T-helper 17 cell (primary cell): Measurements from ENCODE around the gene MYCL. TPM values are rescaled to one million over a fixed set of nuclear protein-coding genes. Genes with fewer than 3 reads are reported as not detected.
A peak's percentile ranks its signal among the peaks of the same experiment; 100 is the strongest.
"Not testable (repeated sequence)": the region's sequence is repeated elsewhere in the genome, so short reads cannot be mapped to it uniquely, and the experiment has no call there.

ENCODE experiments used
- ATAC-seq: fragments of 150-1000 bp; cut with Tn5 transposase; 2 replicates; pipeline ENCODE4 v1.10.0; 2021; ENCODE audit warnings: mild to moderate bottlenecking, moderate library complexity
- DNase-seq, 3 donors: peaks; one replicate each; pipeline versions ENCODE4 v3.0.0 to v3.0.0-alpha.2; 2020 to 2021
- H3K9me3 ChIP-seq: one replicate; pipeline ENCODE4 v1.7.0; 2013; ENCODE audit warnings: low read length, mild to moderate bottlenecking; ENCODE audit not compliant: control insufficient read depth, poor library complexity, severe bottlenecking
- H3K27ac Mint-ChIP-seq: one replicate; pipeline ENCODE4 v1.8.0; 2022; ENCODE audit warnings: mild to moderate bottlenecking, moderate library complexity, mixed read lengths
- H3K27me3 Mint-ChIP-seq: one replicate; pipeline ENCODE4 v1.8.0; 2022; ENCODE audit warnings: mixed read lengths
- H3K36me3 Mint-ChIP-seq: one replicate; pipeline ENCODE4 v1.8.0; 2022; ENCODE audit warnings: low read depth, mixed read lengths
- H3K4me1 Mint-ChIP-seq: one replicate; pipeline ENCODE4 v1.8.0; 2022; ENCODE audit warnings: mild to moderate bottlenecking, mixed read lengths
- H3K4me3 Mint-ChIP-seq: one replicate; pipeline ENCODE4 v1.8.0; 2022; ENCODE audit warnings: mild to moderate bottlenecking, moderate library complexity, mixed read lengths
- total RNA-seq, 4 donors: library from RNA in 2 of 4; stranded (reverse) in 2 of 4; gene quantifications; one replicate each; pipeline ENCODE4 v1.2.3 and lab custom pipeline; 2022 to 2026

MYCL gene
- total RNA-seq, 2 donors from 2014 or later = 0.68 to 1.2 TPM

- peaks cover 17% of the 10 kb centered on the region for H3K4me1 Mint-ChIP-seq
Observed at GRCh38 chr1:39928809-39929587, 27.3 kb upstream of the MYCL start.

DNA sequence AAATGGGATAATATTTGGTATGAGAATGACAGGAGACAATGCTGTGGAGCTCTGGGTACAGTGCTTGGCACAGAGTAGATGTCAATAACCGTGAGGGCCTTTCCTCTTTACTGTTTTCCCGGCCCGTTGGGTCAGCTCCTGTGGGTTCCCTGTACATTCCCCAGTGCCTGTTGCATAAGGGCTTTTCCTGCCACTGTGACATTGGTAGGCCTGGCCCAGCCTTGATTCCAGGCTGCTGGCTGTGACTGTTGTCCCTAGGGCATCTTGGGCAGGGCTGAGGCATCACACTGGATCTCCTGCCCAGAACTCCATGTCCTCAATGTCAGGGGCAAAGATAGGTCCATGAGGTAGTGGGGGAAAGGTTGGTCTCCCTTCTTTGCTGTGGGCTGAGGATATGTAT is 25.8 kb upstream of the MYCL start:
- Mint-ChIP-seq H3K27me3 (peaks cover 8% of the 10 kb centered on the region), H3K4me1 (peaks cover 15% of the 10 kb centered on the region), H3K36me3 (no peaks in the 10 kb centered on the region), H3K27ac (no peak overlapping the region), H3K4me3 (no peak overlapping the region)
- DNase-seq (no peak), ATAC-seq (no peak)
- H3K9me3 ChIP-seq = no peaks in the 10 kb centered on the region

More at GRCh38 chr1:39928809-39929587, 27.3 kb upstream of the MYCL start:
- ATAC-seq (no peak), DNase-seq (no peak)
- Mint-ChIP-seq H3K36me3 (no peaks in the 10 kb centered on the region), H3K4me3 (no peak overlapping the region), H3K27ac (no peak overlapping the region), H3K27me3 (peaks cover 8% of the 10 kb centered on the region)
- no peaks in the 10 kb centered on the region for H3K9me3 ChIP-seq

DNA sequence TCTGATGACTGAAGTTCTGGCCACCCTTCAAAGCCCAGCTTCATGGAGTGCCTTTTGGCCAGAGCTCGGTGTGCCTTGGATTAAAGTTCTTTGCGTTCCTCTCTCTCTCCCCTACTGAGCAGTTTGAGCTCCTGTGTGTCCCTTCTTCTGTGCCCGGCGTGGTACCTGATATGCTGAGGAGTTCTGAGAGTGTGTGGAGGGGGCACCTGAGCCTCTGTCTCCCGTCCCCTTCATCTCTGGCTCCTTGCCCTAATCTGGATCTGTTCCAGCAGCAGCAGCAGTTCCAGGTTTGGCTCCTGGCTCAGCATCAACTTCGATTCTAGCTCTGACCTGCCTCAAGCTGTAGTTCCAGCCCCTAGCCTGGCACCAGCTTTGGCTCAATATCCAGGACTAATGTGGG is 25.1 kb upstream of the MYCL start:
- Mint-ChIP-seq H3K4me1 (peaks cover 14% of the 10 kb centered on the region), H3K27me3 (peaks cover 5% of the 10 kb centered on the region), H3K27ac (no peak overlapping the region), H3K36me3 (no peaks in the 10 kb centered on the region), H3K4me3 (no peak overlapping the region)
- DNase-seq (no peak), ATAC-seq (no peak)
- no peaks in the 10 kb centered on the region for H3K9me3 ChIP-seq

DNA sequence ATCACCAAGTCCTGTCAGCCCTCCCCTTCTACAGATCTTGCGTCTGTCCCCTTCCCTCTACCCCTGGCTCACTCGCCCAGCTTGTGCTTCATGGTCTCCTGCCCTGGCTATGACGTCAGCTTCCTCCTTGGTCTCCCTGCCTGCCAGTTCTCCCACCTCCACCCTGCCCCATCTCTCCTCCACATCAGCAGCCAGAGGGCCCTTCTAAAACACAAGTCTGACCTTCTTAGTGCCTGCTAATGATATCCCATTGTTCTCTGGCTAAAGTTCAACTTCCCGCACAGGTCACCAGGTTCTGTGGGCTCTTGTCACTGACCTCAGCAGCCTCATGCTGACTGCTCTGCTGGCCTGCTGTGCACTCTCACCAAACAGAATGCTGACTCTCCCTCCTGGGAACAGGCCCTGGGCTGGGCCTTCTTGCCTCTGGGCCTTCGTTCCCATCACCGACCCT is 24.7 kb upstream of the MYCL start:
- no peaks in the 10 kb centered on the region for H3K36me3 Mint-ChIP-seq
- ATAC-seq = no peak
- H3K27ac Mint-ChIP-seq = no peak overlapping the region
- H3K9me3 ChIP-seq = no peaks in the 10 kb centered on the region
- DNase-seq = no peak
- no peak overlapping the region for H3K4me3 Mint-ChIP-seq
- H3K4me1 Mint-ChIP-seq = peaks cover 12% of the 10 kb centered on the region
- peaks cover under 1% of the 10 kb centered on the region for H3K27me3 Mint-ChIP-seq

GRCh38 chr1:39925721-39926342 is 24.1 kb upstream of the MYCL start:
- no peaks in the 10 kb centered on the region for H3K9me3 ChIP-seq
- H3K4me3 Mint-ChIP-seq = no peak overlapping the region
- DNase-seq (no peak), ATAC-seq (no peak)
- no peaks in the 10 kb centered on the region for H3K36me3 Mint-ChIP-seq
- H3K27me3 Mint-ChIP-seq = no peaks in the 10 kb centered on the region
- peaks cover 12% of the 10 kb centered on the region for H3K4me1 Mint-ChIP-seq
- peak overlapping the region; percentile 4 for H3K27ac Mint-ChIP-seq

- ATAC-seq (no peak), DNase-seq (no peak)
- Mint-ChIP-seq H3K27ac (no peak overlapping the region), H3K27me3 (peaks cover 11% of the 10 kb centered on the region), H3K36me3 (no peaks in the 10 kb centered on the region), H3K4me3 (no peak overlapping the region), H3K4me1 (peaks cover 9% of the 10 kb centered on the region)
- H3K9me3 ChIP-seq = no peaks in the 10 kb centered on the region
Observed at GRCh38 chr1:39922251-39922688, 20.6 kb upstream of the MYCL start.

DNA sequence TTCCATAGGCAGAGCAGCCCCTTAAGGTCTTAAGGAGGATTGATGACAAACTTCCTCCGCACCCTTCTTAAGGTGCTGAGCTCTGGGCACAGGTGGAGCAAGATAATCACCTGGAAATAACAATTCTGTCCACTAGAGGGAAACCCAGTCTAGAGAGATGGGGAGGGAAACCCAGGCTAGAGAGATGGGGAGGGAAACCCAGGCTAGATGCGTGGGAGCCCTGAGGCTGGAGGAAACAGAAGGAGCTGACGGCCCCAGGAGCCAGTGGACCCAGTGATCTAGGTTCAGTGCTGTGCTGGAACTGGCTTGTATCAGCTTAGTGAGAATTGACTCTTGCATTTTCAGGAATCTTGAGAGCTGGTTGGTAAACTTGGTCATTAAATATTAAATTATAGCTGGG is 17.8 kb upstream of the MYCL start:
- H3K4me1 Mint-ChIP-seq = peaks cover 3% of the 10 kb centered on the region
- no peak overlapping the region for H3K27ac Mint-ChIP-seq
- H3K9me3 ChIP-seq = no peaks in the 10 kb centered on the region
- H3K4me3 Mint-ChIP-seq = no peak overlapping the region
- H3K36me3 Mint-ChIP-seq = no peaks in the 10 kb centered on the region
- H3K27me3 Mint-ChIP-seq = peaks cover 20% of the 10 kb centered on the region
- peak; percentile 99 for ATAC-seq
- peak in 2 of 3 donors; percentile 14 to 19 for DNase-seq

- no peaks in the 10 kb centered on the region for H3K9me3 ChIP-seq
- ATAC-seq (no peak), DNase-seq (no peak)
- no peak overlapping the region for H3K4me3 Mint-ChIP-seq
- no peaks in the 10 kb centered on the region for H3K36me3 Mint-ChIP-seq
- no peak overlapping the region for H3K27ac Mint-ChIP-seq
- peaks cover 3% of the 10 kb centered on the region for H3K4me1 Mint-ChIP-seq
- peaks cover 20% of the 10 kb centered on the region for H3K27me3 Mint-ChIP-seq
Observed at GRCh38 chr1:39917825-39918224, 16.1 kb upstream of the MYCL start.

DNA sequence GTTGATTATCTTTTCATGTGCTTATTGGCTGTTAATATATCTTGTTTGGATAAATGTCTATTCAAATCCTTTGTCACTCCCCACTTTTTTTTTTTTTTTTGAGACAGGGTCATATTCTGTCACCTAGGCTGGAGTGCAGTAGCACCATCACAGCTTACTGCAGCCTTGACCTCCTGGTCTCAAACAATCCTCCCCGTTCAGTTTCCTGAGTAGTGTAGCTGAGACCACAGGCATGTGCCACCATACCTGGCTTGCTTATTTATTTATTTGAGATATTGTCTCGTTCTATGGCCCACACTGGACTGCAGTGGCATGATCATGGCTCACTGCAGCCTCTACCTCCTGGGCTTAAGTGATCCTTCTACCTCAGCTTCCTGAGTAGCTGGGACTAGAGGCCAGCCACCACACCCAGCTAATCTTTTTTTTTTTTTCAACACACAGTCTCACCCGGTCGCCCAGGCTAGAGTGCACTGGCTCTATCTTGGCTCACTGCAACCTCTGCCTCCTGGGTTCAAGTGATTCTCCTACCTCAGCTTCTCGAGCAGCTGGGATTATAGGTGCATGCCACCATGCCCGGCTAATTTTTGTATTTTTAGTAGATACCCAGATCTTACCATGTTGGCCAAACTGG is 13.9 kb upstream of the MYCL start:
- no peak for DNase-seq
- no peak for ATAC-seq
- Mint-ChIP-seq H3K4me3 (no peak overlapping the region), H3K4me1 (peaks cover 3% of the 10 kb centered on the region), H3K36me3 (peaks cover 2% of the 10 kb centered on the region), H3K27ac (no peak overlapping the region), H3K27me3 (peaks cover 27% of the 10 kb centered on the region)
- H3K9me3 ChIP-seq = no peaks in the 10 kb centered on the region

DNA sequence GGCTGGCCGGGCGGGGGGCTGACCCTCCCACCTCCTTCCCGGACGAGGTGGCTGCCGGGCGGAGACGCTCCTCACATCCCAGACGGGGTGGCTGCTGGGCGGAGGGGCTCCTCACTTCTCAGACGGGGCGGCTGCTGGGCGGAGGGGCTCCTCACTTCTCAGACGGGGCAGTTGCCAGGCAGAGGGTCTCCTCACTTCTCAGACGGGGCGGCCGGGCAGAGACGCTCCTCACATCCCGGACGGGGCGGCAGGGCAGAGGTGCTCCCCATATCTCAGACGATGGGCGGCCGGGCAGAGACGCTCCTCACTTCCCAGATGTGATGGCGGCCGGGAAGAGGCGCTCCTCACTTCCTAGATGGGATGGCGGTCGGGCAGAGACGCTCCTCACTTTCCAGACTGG is 11.4 kb upstream of the MYCL start:
- H3K27ac Mint-ChIP-seq, H3K4me3 Mint-ChIP-seq, ATAC-seq, H3K36me3 Mint-ChIP-seq, DNase-seq, H3K9me3 ChIP-seq, H3K4me1 Mint-ChIP-seq: not testable (repeated sequence)
- peaks cover 21% of the 10 kb centered on the region for H3K27me3 Mint-ChIP-seq

DNA sequence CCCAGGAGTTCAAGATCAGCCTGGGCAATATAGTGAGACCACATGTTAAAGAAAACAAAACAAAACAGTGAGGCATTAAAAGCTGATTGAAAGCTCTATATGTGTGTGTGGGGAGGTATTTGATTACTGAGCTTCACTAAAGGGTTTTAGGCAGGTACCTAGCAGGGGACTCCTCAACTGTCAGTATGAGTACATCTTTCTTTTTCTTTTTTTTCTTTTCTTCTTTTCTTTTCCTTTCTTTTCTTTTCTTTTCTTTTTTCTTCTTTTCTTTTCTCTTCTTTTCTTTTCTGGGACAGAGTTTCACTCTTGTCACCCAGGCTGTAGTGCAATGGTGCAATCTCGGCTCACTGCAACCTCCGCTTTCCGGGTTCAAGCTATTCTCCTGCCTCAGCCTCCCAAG is 8.5 kb upstream of the MYCL start:
- Mint-ChIP-seq H3K36me3 (peaks cover 7% of the 10 kb centered on the region), H3K4me3 (no peak overlapping the region), H3K4me1 (no peaks in the 10 kb centered on the region), H3K27me3 (peaks cover 21% of the 10 kb centered on the region), H3K27ac (no peak overlapping the region)
- no peaks in the 10 kb centered on the region for H3K9me3 ChIP-seq
- DNase-seq = no peak
- no peak for ATAC-seq

- ATAC-seq (no peak), DNase-seq (no peak)
- Mint-ChIP-seq H3K4me1 (no peaks in the 10 kb centered on the region), H3K4me3 (no peak overlapping the region), H3K27ac (no peak overlapping the region), H3K36me3 (peaks cover 7% of the 10 kb centered on the region), H3K27me3 (peaks cover 28% of the 10 kb centered on the region)
- no peaks in the 10 kb centered on the region for H3K9me3 ChIP-seq
Observed at GRCh38 chr1:39908534-39908933, 6.8 kb upstream of the MYCL start.

DNA sequence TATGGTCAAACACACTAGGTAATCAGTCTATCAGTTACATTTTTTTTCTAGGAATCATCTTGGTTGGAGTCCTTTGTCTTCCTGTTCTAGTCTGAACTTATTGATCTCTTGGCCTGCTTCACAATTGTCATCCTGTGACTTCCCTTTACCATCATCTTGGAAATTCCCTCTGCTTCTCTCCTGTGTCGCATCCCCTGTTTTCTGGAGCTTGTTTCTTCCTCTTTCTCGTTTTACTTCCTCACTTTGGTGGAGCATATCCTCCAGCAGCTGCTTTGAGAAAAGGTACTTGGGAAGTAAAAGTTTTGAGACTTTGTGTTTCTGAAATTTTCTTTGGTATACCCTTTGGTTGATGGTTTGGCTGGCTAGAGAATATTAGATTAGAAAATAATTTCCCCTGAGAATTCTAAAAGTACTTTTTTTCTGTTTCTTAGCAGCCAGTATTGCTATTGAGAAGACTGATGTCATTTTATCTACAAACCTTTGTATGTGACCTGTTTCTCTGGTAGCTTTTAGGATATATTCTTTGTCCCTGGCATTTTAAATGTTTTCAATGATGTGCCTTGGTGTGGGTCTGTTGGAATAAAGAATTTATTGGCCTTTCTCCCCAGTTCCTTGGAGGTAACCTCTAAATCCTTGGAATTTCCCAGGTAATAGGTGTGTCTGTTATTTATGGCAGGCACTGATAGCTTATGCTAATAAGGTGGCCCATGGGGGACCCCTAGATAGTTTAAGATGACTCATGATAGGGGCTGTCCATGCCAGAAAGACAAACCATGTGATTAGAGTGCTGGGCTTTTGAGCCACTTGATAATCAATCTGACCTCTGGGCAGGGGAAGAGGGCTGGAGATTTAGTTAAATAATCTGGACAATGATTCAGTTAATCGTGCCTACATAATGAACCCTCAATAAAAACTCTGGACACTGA is 6.1 kb upstream of the MYCL start:
- H3K27me3 Mint-ChIP-seq = peaks cover 36% of the 10 kb centered on the region
- peaks cover 7% of the 10 kb centered on the region for H3K36me3 Mint-ChIP-seq
- no peak for ATAC-seq
- H3K27ac Mint-ChIP-seq = no peak overlapping the region
- no peaks in the 10 kb centered on the region for H3K4me1 Mint-ChIP-seq
- H3K4me3 Mint-ChIP-seq = no peak overlapping the region
- DNase-seq = no peak
- H3K9me3 ChIP-seq = no peaks in the 10 kb centered on the region
